HG02623 (cell line): ENCODE results near the gene PTPRD.
"Not testable (repeated sequence)": the region's sequence is repeated elsewhere in the genome, so short reads cannot be mapped to it uniquely, and the experiment has no call there.

Experiments used
- ATAC-seq: cut with Tn5 transposase; IDR thresholded peaks from one replicate; pipeline ENCODE4 v1.9.1; 2021; ENCODE audit warnings: moderate library complexity; ENCODE audit not compliant: unreplicated experiment

The PTPRD gene

DNA sequence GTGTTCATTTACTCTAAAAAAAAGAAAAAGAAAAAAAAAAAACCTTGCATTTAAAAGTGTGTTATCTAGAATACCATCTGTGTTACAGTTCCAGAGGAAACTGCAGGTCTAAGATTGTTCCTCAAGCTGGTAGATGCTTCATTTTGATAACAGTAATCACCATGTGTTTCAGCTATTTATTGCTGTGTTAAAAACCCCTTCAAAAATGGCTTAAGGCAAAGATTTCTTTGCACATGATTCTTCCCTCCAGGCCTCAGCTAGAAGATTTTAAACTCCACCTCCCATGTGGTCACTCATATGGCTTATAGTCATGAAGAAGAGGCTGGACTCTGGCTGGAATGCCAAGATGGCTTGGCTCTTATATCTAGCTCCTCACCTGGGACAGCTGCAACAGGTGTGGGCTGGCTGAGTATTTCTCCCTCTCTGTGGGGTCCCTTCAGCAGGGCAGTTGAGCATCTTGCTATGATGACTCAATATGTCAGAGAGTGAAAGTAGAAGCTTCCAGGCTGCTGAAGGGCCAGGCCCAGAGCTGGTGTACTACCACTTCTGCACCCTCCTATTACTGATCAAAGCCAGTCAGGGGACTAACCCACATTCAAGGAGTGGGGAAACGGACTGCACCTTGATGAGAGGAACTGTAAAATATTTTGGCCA is 1892.8 kb downstream of the PTPRD start:
- no peak for ATAC-seq

- ATAC-seq, result no peak
Observed at GRCh38 chr9:8718121-8718725, 1894.6 kb downstream of the PTPRD start.

- no peak for ATAC-seq
Observed at GRCh38 chr9:8717146-8717545, 1895.7 kb downstream of the PTPRD start.

- no peak for ATAC-seq
Observed at GRCh38 chr9:8715788-8716187, 1897.0 kb downstream of the PTPRD start.

GRCh38 chr9:8713811-8714165 is 1899.0 kb downstream of the PTPRD start:
- no peak for ATAC-seq

GRCh38 chr9:8713149-8713810 is 1899.5 kb downstream of the PTPRD start:
- no peak for ATAC-seq

- no peak for ATAC-seq
Observed at GRCh38 chr9:8709731-8710130, 1903.1 kb downstream of the PTPRD start.

GRCh38 chr9:8708728-8709127 is 1904.1 kb downstream of the PTPRD start:
- ATAC-seq, result no peak

DNA sequence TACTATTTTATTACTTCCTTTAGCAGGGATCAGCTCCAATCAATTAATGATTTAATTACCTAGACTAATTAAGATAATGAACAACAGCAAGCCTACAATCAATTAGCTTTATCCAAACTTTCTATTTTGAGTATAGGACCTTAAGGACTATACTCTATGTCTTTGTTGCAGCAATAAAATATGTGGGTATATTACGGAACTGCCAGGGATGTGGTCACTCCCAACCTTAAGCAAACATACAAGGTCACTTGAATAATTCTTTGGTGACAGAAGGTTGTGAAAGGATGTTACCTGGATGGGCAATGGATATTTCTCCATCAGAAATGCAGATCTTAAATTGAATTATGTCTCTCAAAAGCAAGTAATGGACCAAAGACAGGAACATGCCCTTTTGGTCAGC is 1905.8 kb downstream of the PTPRD start:
- no peak for ATAC-seq

- no peak for ATAC-seq
Observed at GRCh38 chr9:8706531-8706930, 1906.3 kb downstream of the PTPRD start.

GRCh38 chr9:8705861-8706260 is 1906.9 kb downstream of the PTPRD start:
- ATAC-seq, result no peak

DNA sequence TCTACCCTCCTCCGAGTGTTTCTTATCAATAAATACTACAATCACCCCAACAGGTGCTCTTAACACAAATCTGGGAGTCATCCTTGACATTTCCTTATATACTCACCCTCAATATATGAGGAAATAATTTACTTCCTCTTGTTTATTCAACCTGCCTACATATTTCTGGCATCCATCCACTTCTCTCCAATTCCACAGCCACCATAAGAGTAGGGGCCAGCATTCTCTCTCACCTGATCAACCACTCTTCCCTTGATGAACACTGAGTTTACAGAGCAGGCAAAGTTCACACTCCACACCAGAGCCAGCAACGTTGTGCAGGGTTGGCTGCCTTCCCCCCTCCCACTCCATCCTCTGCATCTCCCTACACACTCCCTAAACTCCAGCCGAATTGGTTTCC is 1908.9 kb downstream of the PTPRD start:
- ATAC-seq, result no peak

- ATAC-seq, result no peak
Observed at GRCh38 chr9:8701904-8702303, 1910.9 kb downstream of the PTPRD start.

GRCh38 chr9:8697565-8697964 is 1915.2 kb downstream of the PTPRD start:
- not testable (repeated sequence) for ATAC-seq

DNA sequence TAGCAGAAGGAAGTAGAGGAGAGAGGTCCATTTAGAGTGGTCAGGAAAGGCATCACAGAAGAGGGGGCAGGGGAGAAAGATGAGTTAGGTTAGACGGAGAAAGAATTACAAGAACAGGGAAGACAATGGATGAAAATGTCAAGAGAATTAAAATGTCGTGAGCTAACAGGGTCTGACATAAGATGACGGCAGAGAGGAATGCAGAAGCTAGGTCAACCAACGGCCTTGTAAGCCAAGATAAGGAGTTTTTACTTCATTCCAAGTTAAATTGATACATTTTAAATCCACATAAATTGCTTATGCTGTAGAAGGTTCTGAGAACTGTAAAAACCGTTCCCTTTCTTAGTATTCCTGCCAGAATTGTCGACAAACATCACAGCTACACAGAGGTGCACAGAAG is 1916.3 kb downstream of the PTPRD start:
- ATAC-seq, result no peak

- ATAC-seq, result no peak
Observed at GRCh38 chr9:8694983-8695588, 1917.7 kb downstream of the PTPRD start.

GRCh38 chr9:8693464-8693863 is 1919.3 kb downstream of the PTPRD start:
- no peak for ATAC-seq

- no peak for ATAC-seq
Observed at GRCh38 chr9:8686516-8686915, 1926.3 kb downstream of the PTPRD start.

DNA sequence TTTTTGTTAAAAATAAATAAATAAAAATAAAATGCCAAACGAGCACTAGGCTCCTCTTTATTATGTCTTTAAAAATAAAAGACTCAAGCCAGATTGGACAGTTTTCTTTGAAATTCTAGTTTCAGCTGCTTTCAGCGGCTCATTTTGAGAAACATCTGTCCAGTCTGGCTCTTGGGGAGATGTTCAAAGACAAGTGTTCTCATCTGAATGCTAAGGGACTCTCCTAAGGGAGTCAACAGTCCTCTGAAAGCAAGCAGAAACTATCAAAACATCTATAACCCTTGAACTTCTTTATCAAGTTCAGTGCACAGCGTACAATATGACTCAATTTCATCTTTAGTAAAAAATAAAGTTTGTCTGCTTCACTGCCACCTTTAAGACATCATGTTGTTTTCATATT is 1927.0 kb downstream of the PTPRD start:
- no peak for ATAC-seq

DNA sequence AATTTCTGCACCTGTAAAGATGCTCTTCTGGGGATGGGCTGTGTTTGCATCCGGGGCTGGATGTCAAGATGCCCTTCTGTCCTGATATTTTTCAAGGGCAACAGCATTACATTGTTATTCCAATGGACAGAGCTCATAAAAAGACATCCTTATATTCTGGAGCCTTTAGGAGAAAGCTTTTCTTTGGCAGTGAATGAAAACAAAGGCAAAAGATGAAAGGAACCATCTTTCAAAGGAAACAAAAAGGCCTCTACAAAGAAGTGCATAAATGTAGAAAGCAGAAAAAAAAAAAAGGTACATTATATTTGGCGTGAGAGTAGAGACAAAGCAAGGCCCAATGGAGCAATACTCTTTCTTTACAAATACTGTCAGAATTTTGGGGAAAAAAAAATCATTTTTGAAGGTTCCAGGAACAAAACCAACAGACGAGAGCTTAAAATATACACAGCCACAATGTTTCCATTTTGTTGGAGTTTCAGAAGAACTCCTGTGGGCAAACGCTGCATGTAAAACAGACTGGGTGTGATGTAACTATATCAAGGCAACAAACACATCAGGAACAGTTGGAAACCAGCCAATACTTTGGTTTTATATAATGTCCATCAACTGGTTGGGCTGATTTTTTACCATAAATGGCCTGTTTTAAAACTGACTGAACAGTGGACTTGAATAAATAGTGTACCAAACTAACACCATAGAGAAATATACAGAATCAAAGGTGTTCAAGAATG is 1927.7 kb downstream of the PTPRD start:
- ATAC-seq, result no peak

DNA sequence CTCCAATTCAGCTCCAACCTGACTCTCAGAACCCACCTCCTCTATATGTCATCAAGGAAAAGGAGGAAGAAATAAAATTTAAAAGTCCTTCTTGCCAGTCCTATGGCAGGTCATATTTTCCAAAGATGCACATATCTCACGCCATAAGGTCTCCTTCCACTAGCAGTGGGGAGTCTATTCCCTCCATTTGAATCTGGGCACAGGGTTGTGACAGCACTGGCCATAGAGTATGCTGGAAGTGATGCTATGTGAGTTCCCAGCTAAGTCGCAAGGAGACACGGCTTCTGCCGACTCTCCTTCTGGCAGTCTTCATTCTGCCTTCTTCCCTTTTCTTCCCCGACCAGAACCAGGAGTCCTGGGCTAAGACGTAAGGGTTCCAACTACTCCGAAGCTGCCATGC is 1929.3 kb downstream of the PTPRD start:
- no peak for ATAC-seq
